Activated CD4-positive, alpha-beta T cell treated with anti-CD3 and anti-CD28 coated beads, Interleukin-2, Interleukin-6, amounts not matched to agents 100 ng/mL and 50 ng/mL, durations not matched to agents 16 hours and 8 hours (primary cell): ENCODE data around the gene NFATC3.

Source experiments
- DNase-seq: peaks from one replicate; pipeline ENCODE4 v3.0.0-alpha.2; 2020

Gene NFATC3

GRCh38 chr16:68085259-68086071 lies at the start of gene NFATC3:
Gene NFATC3, plus strand, starts transcription at chr16:68085370. Its CDS starts 312 bp downstream, at chr16:68085682.
- DNase-seq, result peak; percentile 99

GRCh38 chr16:68037841-68038597 lies 47.2 kb upstream of the NFATC3 start:
- DNase-seq, result no peak

GRCh38 chr16:68040506-68041288 lies 44.5 kb upstream of the NFATC3 start:
- peak; percentile 91 for DNase-seq

GRCh38 chr16:68041783-68042182 lies 43.4 kb upstream of the NFATC3 start:
- no peak for DNase-seq

DNA sequence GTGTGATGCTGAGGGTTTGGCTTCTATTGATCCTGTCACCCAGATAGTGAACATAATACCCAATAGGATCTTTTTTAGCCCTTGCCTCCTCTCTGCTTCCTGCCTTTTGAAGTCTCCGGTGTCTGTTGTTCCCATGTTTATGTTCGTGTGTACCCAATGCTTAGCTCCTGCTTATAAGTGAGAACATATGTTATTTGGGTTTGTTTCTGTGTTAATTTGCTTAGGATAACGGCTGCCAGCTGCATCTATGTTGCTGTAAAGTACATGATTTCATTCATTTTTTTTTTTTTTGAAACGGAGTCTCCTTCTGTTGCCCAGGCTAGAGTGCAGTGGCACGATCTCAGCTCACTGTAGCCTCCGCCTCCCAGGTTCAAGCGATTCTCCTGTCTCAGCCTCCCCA lies 39.1 kb upstream of the NFATC3 start:
- DNase-seq, result no peak

- DNase-seq, result no peak
Observed at GRCh38 chr16:68047987-68048386, 37.2 kb upstream of the NFATC3 start.

DNA sequence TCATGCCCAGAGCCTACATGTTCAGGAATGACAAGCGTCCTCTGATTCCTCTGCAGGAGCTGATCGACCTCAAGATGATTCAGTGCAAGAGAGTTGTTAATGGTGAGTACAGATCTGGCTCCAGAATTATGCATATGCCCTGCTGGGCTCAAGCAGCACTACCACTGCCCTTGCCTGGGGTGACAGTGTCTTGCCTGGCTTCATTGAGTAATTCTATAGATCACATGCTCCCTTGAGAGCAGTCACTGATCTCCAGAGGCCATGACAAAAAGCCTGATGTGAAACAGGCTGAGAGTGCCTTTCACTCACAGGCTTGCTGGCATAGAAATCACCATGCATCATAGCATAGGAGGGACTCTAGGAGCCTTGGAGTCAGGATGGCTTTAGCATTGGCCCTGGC lies 35.7 kb upstream of the NFATC3 start:
- no peak for DNase-seq

- no peak for DNase-seq
Observed at GRCh38 chr16:68055395-68055794, 29.8 kb upstream of the NFATC3 start.

DNA sequence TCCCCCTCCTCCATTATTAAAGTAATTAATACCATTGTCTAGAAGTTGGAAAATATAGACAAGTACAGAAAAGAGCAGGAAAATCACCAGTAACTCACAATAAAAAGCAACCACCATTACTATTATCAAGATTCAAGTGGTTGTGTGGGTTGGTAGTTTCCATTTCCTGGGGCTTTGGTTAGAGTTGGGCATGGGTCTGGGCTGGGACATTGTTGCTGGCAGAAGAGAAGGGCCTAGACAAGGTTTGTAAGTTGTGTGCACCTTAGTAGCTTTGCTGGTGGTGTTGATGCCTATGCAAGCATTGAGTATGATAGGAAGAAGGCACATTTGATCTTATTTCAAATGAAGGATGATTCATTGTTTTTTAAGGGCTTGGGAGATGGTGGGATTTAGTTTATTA lies 25.4 kb upstream of the NFATC3 start:
- DNase-seq, result no peak

GRCh38 chr16:68061396-68061795 lies 23.8 kb upstream of the NFATC3 start:
- DNase-seq, result no peak

DNA sequence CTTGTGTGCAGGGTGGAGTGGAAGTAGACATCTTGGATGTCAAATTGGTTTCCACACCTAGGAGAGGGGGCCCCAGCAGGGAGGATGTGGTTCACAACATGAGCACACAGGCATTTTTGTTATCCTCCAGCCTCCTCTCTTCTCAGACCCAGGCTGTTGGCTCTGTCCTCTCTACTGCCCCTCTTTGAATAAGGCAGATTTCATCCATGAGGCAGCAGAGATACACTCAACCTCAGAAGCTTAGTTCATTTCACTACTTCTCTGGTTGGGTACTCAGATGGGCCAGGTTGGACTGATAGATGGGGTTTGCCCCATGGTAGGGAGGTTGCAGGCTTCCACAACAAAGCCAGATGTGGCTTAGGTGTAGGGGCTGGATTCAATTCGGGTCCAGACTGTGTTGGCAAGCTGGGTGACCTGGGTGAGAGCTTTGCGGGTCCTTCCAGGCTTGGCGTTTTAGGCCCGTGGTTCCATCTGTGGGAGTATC lies 22.2 kb upstream of the NFATC3 start:
- DNase-seq, result peak; percentile 69

DNA sequence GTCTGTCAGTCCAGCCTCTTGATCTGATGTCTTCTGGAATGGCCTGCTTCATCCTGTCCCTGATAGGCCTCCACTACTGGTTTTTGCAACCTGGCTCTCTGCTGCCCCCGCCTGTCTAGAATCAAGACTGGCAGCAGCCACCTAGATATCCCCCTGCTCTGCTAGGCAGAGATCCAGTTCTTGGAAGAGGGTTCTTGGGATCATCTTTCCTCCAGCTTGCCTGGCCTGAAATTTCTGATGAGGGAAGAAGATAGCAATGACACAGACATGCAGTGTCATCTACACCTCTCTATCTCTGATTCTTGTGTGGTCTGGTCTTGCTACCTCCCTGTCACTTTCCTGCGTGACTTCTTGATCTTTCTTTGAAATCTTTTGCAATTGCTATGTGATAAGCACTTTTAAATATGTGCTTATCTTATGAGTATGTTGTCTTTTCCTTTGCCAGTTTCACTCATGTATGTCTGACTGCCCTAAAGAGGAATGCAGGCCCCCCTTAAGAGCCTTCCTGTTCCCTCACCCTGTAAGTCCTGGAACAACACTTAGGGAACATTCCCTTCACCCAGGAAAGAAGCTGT lies 20.3 kb upstream of the NFATC3 start:
- peak; percentile 84 for DNase-seq

DNA sequence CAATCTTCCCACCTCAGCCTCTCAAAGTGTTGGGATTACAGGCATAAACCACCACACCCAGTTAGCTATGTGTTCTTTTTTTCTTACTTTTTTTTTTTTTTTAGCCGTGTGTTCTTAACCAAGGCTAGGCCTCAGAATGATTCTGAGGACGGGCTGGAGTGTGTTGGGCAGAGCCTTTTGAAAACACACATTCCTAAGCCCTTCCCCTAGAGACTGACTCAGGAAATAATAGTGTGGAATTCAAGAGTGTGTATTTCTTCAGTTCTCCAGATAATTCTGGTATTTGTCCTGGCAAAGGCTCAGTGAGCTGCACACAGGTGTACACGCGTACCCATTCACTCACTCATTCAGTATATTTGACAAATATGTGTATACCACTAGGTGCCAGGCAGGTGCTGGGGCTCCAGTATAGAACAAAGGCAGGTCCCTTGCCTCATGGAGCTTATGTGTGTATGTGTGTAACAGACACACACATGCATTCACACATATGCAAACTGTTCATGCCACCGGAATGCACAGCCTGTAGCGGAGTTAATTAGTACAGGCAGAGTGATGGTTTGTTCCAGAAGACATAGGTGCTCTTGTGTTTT lies 19.4 kb upstream of the NFATC3 start:
- DNase-seq, result no peak

- no peak for DNase-seq
Observed at GRCh38 chr16:68066763-68067162, 18.4 kb upstream of the NFATC3 start.

DNA sequence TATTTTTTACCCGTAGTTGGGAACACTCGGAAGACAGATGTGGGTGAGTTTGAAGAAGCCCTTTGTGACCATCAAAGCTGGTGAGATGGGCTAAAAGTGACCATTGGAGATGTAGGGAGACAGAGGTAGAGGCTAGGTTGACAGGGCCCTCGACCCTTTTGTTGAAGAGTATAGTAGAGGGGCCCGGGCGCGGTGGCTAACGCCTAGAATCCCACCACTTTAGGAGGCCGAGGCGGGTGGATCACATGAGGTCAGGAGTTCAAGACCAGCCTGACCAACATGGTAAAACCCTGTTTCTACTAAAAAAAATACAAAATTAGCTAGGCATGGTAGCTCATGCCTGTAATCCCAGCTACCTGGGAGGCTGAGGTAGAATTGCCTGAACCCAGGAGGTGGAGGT lies 16.2 kb upstream of the NFATC3 start:
- no peak for DNase-seq

GRCh38 chr16:68069511-68070248 lies 15.5 kb upstream of the NFATC3 start:
- DNase-seq, result peak; percentile 57

DNA sequence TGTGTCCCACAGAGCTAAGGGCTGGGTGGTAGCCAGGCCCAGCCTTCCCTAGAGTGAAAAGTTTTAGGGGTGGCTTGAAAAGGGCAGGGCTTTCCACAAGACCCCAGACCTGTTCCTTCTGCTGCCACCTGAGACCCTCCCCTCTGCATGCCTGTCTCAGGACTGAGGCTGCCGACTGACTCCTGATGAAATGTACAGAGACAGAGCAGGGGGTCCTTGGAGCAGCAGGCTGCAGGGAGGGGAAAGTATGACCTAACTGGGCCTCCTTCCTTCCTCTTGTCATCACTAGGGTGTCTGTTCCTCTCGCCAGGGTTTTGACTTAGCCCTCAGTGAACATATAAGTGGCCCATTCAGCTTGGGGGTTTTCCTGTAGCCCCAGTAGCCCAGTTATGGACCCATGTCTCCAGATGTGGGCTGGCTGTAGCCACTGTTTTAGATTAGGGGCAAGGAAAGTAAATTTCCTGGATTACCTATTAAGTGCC lies 14.9 kb upstream of the NFATC3 start:
- no peak for DNase-seq

DNA sequence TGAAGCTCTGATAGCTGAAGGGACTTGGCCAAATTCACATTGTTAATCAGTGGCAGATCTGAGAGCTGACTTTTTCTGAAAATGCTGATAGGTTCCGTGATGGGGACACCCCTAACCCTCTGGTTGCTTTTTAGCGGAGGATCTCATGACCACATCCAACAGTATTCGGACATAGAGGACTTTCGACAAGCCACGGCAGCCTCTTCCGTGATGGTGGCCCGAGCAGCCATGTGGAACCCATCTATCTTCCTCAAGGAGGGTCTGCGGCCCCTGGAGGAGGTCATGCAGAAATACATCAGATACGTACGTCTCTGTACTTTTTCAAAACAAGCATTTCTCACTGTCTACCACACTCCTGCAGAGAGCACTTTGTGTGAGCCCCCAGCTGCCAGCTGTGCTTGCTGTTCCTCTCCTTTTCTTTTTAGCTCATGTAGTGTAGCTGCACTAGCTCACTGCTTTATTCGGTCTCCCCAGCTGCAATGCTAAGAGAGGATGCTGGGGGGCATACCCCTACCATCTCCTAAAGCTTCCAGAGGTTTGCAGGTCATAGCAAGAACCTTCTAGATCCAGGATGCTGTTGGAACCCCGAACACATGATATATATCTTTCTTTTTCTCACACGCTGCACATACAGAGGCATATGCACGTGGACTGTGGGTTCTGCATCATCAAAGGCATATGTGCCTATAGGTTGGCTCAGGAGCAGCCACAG lies 14.2 kb upstream of the NFATC3 start:
- peak; percentile 50 for DNase-seq

DNA sequence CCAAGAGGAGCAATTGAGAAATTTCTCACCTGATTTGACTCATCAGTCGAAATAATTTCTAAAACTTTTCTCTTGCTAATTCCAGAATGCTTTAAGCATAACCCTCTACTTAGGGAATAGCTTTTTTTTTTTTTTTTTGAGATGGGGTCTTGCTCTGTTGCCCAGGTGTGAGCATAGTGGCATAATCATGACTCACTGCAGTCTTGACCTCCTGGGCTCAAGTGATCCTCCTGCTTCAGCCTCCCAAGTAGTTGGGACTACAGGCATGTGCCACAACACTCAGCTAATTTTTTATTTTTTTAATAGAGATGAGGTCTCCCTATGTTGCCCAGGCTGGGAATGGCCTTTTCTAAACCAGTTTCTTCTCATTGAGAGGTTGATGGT lies 13.7 kb upstream of the NFATC3 start:
- no peak for DNase-seq

DNA sequence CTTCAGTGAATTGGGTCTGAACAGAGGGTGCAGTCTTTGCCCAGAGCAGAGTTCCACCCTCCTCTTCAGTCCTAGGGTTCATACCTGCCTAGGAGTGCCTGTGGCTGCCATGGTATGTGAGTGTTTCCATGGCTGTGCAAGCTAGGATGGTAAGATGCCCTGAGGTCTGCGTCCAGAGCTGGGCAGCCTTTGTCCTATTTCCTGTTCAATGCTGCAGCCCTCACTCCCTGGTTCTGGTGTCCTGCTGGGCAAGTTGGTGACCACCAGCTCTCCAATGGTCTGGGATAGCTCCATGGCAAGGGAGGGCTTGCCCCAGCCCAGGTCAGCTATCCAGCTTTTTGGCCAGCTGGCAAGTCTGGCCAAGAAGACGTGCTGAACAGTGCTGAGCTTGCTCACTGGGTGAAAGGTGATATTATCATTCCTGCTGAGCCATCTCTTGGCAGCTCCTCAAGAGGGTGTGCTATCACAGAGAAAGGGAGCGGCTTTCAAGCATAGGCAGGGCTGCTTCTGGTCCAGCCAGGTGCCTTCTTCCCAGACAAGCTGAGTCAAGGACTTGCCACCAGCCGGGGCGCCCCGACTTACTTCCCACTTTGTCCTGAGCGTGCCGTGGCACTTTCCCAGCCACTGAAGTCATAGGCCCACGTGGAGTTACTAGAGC lies 13.0 kb upstream of the NFATC3 start:
- no peak for DNase-seq
